Measurements from ENCODE around the gene NBAS. TPM values are rescaled to one million over a fixed set of nuclear protein-coding genes. Genes with fewer than 3 reads are reported as not detected.

The NBAS gene
- total RNA-seq = 51.3 TPM

GRCh38 chr2:15560988-15561573, at the start of gene NBAS:
Gene NBAS (minus strand): TSS chr2:15561334. CDS start chr2:15561304, 30 bp downstream.
- peak; percentile 97 for ATAC-seq
- intact Hi-C loops (cut with DNase I) = no loop called here
- peak; percentile 92 for DNase-seq (ENCODE audit: low spot score)

GRCh38 chr2:15610430-15610952, 49.4 kb upstream of the NBAS start:
- intact Hi-C loops (cut with DNase I) = no loop called here
- DNase-seq (ENCODE audit: low spot score) (no peak), ATAC-seq (no peak)

- ATAC-seq (no peak), DNase-seq (ENCODE audit: low spot score) (no peak)
- intact Hi-C loops (cut with DNase I) = no loop called here
Observed at GRCh38 chr2:15609341-15610042, 48.4 kb upstream of the NBAS start.

- ATAC-seq (no peak), DNase-seq (ENCODE audit: low spot score) (no peak)
- intact Hi-C loops (cut with DNase I) = no loop called here
Observed at GRCh38 chr2:15608392-15608761, 47.2 kb upstream of the NBAS start.

GRCh38 chr2:15607709-15608391, 46.7 kb upstream of the NBAS start:
- ATAC-seq (no peak), DNase-seq (ENCODE audit: low spot score) (no peak)
- intact Hi-C loops (cut with DNase I) = no loop called here

- ATAC-seq (no peak), DNase-seq (ENCODE audit: low spot score) (no peak)
- intact Hi-C loops (cut with DNase I) = no loop called here
Observed at GRCh38 chr2:15606481-15607441, 45.6 kb upstream of the NBAS start.

- ATAC-seq = no peak
- intact Hi-C loops (cut with DNase I) = no loop called here
- no peak for DNase-seq (ENCODE audit: low spot score)
Observed at GRCh38 chr2:15605721-15606120, 44.6 kb upstream of the NBAS start.

- DNase-seq (ENCODE audit: low spot score) (no peak), ATAC-seq (no peak)
- intact Hi-C loops (cut with DNase I) = no loop called here
Observed at GRCh38 chr2:15603948-15604347, 42.8 kb upstream of the NBAS start.

GRCh38 chr2:15603044-15603765, 42.1 kb upstream of the NBAS start:
- intact Hi-C loops (cut with DNase I) = no loop called here
- ATAC-seq = no peak
- no peak for DNase-seq (ENCODE audit: low spot score)

GRCh38 chr2:15602393-15602792, 41.3 kb upstream of the NBAS start:
- intact Hi-C loops (cut with DNase I) = no loop called here
- DNase-seq (ENCODE audit: low spot score) (no peak), ATAC-seq (no peak)

GRCh38 chr2:15601681-15602080, 40.5 kb upstream of the NBAS start:
- no peak for ATAC-seq
- no peak for DNase-seq (ENCODE audit: low spot score)
- intact Hi-C loops (cut with DNase I) = no loop called here

- intact Hi-C loops (cut with DNase I) = no loop called here
- ATAC-seq = no peak
- DNase-seq (ENCODE audit: low spot score) = no peak
Observed at GRCh38 chr2:15599994-15600393, 38.9 kb upstream of the NBAS start.

GRCh38 chr2:15596968-15597367, 35.8 kb upstream of the NBAS start:
- DNase-seq (ENCODE audit: low spot score) = no peak
- intact Hi-C loops (cut with DNase I) = no loop called here
- no peak for ATAC-seq

GRCh38 chr2:15596350-15596749, 35.2 kb upstream of the NBAS start:
- intact Hi-C loops (cut with DNase I) = no loop called here
- ATAC-seq (no peak), DNase-seq (ENCODE audit: low spot score) (no peak)

GRCh38 chr2:15595936-15596335, 34.8 kb upstream of the NBAS start:
- no peak for ATAC-seq
- no peak for DNase-seq (ENCODE audit: low spot score)
- intact Hi-C loops (cut with DNase I) = no loop called here

- ATAC-seq = no peak
- no peak for DNase-seq (ENCODE audit: low spot score)
- intact Hi-C loops (cut with DNase I) = no loop called here
Observed at GRCh38 chr2:15595342-15595905, 34.3 kb upstream of the NBAS start.

GRCh38 chr2:15594291-15595256, 33.4 kb upstream of the NBAS start:
- ATAC-seq (no peak), DNase-seq (ENCODE audit: low spot score) (no peak)
- intact Hi-C loops (cut with DNase I) = no loop called here
